Upper lobe of left lung (tissue), 4 donors: Measurements from ENCODE around the gene C2orf72.

Experiments used
- EP300 ChIP-seq, 4 donors: sonication (generic); formaldehyde crosslinking; IDR thresholded peaks; one replicate each; pipeline ENCODE4 v1.5.1; 2017; ENCODE audit warnings: antibody characterized with exemption in 4 of 4, control low read depth in 2 of 4
- TF ChIP-seq, protein P1 (sequence below), 6 experiments: fragments of 450-650 bp in 4 of 6; fragments of 200-600 bp in 2 of 6; sonication (generic) in 2 of 6; IDR thresholded peaks; one replicate each; pipeline ENCODE4 v1.5.1; 2016 to 2019; ENCODE audit warnings: antibody characterized with exemption in 6 of 6

- no peak for TF ChIP-seq EP300 (IDR thresholded peaks at IDR 0.05)
- TF ChIP-seq, protein P1, sequence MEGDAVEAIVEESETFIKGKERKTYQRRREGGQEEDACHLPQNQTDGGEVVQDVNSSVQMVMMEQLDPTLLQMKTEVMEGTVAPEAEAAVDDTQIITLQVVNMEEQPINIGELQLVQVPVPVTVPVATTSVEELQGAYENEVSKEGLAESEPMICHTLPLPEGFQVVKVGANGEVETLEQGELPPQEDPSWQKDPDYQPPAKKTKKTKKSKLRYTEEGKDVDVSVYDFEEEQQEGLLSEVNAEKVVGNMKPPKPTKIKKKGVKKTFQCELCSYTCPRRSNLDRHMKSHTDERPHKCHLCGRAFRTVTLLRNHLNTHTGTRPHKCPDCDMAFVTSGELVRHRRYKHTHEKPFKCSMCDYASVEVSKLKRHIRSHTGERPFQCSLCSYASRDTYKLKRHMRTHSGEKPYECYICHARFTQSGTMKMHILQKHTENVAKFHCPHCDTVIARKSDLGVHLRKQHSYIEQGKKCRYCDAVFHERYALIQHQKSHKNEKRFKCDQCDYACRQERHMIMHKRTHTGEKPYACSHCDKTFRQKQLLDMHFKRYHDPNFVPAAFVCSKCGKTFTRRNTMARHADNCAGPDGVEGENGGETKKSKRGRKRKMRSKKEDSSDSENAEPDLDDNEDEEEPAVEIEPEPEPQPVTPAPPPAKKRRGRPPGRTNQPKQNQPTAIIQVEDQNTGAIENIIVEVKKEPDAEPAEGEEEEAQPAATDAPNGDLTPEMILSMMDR (IDR thresholded peaks at IDR 0.05) = no peak
Observed at GRCh38 chr2:231068525-231069222, 31.4 kb downstream of the C2orf72 start.
